Kidney epithelial cell (primary cell): Measurements from ENCODE around the gene ZNF512B. TPM values are rescaled to one million over a fixed set of nuclear protein-coding genes. Genes with fewer than 3 reads are reported as not detected.
"Not testable (repeated sequence)": the region's sequence is repeated elsewhere in the genome, so short reads cannot be mapped to it uniquely, and the experiment has no call there.

Experiments used
- DNase-seq: peaks from one replicate; pipeline ENCODE4 v3.0.0-alpha.2; 2010; ENCODE audit warnings: low read depth
- H3K27me3 ChIP-seq: 2 replicates; pipeline ENCODE4 v1.6.0; 2011; ENCODE audit warnings: low read length; ENCODE audit not compliant: control insufficient read depth, insufficient read depth
- H3K36me3 ChIP-seq: 2 replicates; pipeline ENCODE4 v1.5.1; 2011; ENCODE audit warnings: low read length; ENCODE audit not compliant: control insufficient read depth, insufficient read depth
- H3K4me3 ChIP-seq: 2 replicates; pipeline ENCODE4 v1.5.1; 2011; ENCODE audit warnings: low read depth, mild to moderate bottlenecking, control low read depth, low read length
- CTCF ChIP-seq: IDR thresholded peaks from 2 replicates; pipeline ENCODE4 v1.5.1; 2011; ENCODE audit warnings: mild to moderate bottlenecking, moderate library complexity, low read length, control low read depth, inconsistent platforms; ENCODE audit not compliant: insufficient read depth, poor library complexity, severe bottlenecking
- total RNA-seq: library from RNA; depleted of rRNA; stranded (reverse); fragments of >200 nt; gene quantifications from 2 replicates; pipeline ENCODE4 v1.2.3, GENCODE V29; 2015

The ZNF512B gene
- total RNA-seq, 1 donor from 2014 or later, result 10.8 TPM

- Histone ChIP-seq H3K27me3 (no peaks in the 10 kb centered on the region), H3K36me3 (peaks cover 3% of the 10 kb centered on the region), H3K4me3 (no peak overlapping the region)
- TF ChIP-seq CTCF, result no peak
- DNase-seq, result no peak
These were observed 5.3 kb downstream of the ZNF512B start for GRCh38 chr20:63964412-63964811.

GRCh38 chr20:63963784-63964301 lies 5.9 kb downstream of the ZNF512B start:
- Histone ChIP-seq H3K4me3 (no peak overlapping the region), H3K36me3 (peaks cover 5% of the 10 kb centered on the region), H3K27me3 (no peaks in the 10 kb centered on the region)
- no peak for TF ChIP-seq CTCF
- no peak for DNase-seq

GRCh38 chr20:63963348-63963741 lies 6.4 kb downstream of the ZNF512B start:
- TF ChIP-seq CTCF, result no peak
- no peak for DNase-seq
- no peak overlapping the region for H3K4me3 ChIP-seq
- no peaks in the 10 kb centered on the region for H3K27me3 ChIP-seq
- peaks cover 5% of the 10 kb centered on the region for H3K36me3 ChIP-seq

GRCh38 chr20:63962426-63963347 lies 7.0 kb downstream of the ZNF512B start:
- TF ChIP-seq CTCF, result no peak

GRCh38 chr20:63961664-63962425 lies 7.9 kb downstream of the ZNF512B start:
- no peak for DNase-seq
- Histone ChIP-seq H3K27me3 (no peaks in the 10 kb centered on the region), H3K36me3 (peaks cover 5% of the 10 kb centered on the region), H3K4me3 (no peak overlapping the region)
- TF ChIP-seq CTCF, result no peak

More at GRCh38 chr20:63962426-63963347, 7.0 kb downstream of the ZNF512B start:
- Histone ChIP-seq H3K4me3 (no peak overlapping the region), H3K27me3 (no peaks in the 10 kb centered on the region), H3K36me3 (peaks cover 5% of the 10 kb centered on the region)
- no peak for DNase-seq

- not testable (repeated sequence) for H3K36me3 ChIP-seq, DNase-seq, H3K4me3 ChIP-seq, H3K27me3 ChIP-seq
These were observed 8.8 kb downstream of the ZNF512B start for GRCh38 chr20:63960654-63961621.
